GDM1 (cell line): Measurements from ENCODE around the gene HRNR.

Source experiments
- DNase-seq: peaks from one replicate; lab custom pipeline; 2025; lab: John Stamatoyannopoulos, UW

The HRNR gene

DNA sequence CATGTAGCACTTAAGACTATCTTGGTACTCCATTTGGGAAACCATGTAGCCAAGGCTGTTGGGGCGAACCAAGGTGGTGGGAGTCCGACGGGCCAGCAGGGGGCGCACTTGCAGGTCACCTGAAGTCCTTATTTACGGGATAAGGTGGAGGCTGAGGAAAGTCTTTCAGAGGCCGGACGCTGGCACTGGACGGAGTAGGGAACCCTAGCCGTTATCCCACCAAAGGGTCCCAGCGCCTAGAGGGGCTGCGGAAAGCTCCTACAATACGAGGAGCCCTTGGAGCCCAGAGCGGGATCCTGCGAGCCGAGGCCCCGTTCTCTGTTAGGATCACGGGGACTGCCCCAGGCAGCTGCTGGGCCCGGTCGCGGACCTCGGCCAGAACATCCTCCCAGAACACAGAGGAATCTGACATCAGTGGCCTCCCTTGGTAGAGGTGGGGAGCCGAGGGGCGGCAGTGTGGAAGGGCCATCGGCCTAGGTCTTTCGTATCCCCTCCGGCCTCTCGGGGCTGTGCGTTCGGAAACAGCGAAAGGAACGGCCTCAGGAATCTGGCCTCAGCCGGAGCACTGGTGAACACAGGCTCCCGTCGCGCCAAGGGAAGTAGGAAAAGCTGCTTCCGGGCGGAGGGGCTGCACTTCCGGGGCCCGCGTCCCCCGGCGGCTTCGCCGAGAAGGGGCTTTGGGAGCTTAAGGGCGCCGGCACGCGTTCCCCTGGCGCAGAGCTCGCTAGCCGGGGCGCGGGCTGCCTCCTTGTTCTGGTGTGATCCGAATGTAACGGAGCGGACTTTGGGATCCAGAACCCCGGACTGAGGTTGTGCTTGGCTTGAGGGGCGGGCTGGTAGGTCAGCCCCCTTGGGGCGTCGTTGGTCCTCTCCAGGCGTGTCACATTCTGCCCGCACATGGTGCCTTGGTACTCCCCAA is 35.1 kb downstream of the HRNR start:
- peak; percentile 40 for DNase-seq

DNA sequence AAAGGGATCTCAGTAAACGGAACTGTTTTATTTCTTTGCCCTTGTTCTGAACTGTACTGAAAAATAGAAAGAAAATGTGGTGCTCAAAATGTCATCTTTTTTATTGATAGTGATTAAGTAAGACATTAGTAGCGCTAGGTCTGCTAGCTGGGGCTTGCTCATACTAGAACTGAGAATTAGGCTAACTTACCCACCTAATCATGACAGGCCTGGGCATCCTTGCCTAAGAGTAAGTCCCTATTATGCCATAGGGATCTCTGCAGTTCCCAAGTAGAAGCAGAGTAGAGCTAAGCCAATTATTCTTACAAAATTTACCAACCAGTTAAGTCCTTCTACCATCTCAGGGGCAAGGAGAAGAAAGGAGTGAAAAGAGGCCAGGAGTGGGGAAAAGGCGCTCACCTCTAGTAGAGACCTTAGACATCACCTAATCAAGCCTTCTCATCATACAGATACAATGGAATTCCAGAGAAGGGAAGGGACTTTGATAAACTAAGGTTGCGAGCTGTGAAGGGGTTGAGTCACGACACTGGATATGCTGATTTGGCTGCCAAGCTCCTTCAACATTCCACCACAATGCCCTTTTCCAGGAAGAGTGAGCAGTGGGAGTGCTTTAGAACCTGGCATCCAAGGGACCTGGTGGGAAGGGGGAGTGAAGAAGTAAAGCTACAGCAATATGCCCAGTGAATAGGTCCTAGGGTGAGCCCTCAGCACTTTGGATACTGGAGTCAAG is 37.3 kb downstream of the HRNR start:
- no peak for DNase-seq

- no peak for DNase-seq
Observed at GRCh38 chr1:152185544-152186391, 38.2 kb downstream of the HRNR start.

DNA sequence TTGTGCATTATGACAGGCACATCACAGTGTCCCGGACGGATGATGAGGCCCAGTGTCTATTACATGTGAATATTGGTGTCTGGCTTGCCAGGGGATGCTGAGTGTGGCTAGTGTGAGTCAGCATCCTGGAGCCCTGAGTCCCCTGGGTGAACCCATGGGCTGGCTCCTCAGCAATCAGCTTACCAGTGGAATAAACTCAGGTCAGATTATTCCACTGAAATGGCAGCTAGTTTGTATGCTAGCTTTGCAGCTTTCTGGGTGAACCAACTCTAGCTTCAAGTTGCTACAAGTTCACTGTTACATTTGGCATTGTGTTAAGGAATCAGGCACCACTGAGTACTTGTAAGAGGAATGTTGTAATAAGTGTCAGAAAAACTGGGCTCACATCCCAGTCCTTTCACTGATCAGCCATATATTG is 41.0 kb downstream of the HRNR start:
- DNase-seq, result no peak

DNA sequence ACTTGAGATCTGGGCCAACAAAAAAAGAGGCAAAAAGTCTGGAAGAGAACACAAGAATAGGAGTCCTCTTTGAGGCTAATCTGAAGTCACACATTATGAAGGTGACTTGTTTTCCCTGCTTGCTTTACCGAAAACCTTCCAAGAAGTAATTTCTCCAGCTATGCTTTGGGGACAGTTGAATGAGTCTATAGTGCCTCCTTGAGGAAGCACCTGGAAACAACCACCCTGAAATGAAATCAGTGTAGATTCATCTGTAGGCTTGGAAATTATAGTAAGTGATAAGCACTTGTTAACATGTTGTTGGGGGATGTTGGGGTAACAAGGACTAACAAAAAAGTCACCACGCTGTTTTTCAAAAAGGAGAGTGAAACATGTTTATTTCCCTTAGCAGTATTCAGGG is 41.6 kb downstream of the HRNR start:
- DNase-seq, result peak; percentile 2

DNA sequence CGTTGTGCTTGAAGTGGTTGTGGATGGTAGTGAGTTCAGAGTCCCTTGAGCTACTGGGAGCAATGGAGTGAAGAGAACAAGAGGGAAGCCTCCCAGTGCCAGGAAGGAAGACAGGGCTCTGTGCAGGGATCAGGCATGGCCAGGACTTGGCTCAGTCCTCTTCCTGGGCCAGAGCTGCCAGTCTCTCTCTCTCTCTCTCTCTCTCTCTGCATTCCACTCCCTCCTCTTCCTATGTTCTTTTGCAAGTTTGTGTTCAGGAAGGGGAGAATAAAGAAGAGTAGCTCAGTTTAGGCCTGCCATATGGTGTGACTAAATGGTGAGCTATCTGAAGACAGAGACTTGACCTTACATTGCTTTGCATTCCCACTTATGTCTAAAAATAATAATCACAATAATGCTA is 44.4 kb downstream of the HRNR start:
- DNase-seq, result no peak

DNA sequence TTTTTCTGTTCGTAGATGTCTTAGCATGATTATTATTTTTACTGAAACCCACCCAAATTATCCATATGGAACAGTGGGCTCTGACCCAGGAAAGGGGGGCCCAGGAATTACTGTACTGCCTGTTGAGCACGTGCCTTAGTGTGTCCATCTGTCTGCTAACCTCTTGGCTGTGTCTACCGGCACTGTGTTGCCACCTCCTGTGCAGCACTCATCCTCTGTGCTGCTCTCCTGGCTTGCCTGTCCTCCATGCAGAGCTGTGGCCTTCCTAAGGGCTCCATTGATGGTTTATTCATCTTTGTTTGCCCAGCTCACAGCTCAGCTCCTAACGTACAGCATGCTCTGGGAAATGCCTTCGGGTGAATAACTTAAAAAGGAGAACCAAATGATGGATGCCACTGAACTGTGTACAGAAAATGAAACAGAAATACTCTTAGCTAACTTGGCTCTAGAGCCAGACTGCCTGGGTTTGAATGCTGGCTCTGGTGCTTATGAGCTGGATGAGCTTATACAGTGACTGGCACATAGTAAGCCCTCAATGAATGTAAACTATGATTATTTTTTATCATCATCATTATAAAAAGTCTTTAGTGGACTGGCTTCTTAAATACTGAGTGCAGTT is 53.6 kb downstream of the HRNR start:
- DNase-seq, result no peak

DNA sequence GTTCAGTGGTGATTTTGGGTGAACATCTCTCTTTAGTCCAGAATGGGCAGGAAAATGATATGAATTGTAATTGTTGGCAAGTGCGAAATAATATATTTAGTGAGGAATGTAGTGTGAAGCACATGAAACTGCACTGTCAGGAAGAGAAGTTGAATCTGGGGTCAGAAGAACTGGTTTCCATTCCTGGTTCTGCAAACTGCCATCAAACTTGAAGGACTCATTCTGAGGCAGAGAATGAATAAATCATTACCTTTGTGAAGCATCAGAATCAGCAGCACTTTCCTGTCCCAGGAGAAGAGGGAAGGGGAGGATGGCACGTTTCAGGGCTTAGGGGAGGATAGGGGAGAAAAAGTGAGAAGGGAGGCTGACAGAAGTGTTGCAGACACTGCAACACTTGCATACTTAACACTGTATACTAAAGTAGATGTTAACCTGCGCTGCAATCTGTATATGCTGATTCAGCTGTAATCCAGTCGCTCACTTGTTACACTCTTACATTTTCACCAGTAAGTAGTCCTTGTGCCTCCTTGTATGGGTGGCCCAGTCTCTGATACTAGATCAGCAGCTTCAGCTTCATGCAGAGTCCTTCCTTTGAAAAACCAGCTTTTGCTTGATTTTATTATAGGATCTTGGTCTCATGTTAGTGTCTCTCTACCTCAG is 54.5 kb downstream of the HRNR start:
- DNase-seq, result no peak

DNA sequence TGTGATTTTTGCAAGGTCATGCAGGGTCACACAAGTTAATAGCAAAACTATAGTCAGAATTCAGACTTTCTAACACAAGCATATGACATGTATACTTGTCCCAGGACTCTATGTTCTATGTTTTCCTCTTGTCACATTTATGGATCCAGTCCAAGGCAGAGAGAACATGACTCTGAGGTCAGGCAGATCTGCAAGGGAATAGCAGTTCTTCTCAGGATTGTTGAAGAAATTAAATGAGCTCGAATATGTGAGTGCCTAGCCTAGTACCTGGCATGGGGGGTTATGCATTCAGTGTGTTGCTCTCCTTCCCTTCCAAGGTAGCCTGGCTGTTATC is 55.5 kb downstream of the HRNR start:
- no peak for DNase-seq

DNA sequence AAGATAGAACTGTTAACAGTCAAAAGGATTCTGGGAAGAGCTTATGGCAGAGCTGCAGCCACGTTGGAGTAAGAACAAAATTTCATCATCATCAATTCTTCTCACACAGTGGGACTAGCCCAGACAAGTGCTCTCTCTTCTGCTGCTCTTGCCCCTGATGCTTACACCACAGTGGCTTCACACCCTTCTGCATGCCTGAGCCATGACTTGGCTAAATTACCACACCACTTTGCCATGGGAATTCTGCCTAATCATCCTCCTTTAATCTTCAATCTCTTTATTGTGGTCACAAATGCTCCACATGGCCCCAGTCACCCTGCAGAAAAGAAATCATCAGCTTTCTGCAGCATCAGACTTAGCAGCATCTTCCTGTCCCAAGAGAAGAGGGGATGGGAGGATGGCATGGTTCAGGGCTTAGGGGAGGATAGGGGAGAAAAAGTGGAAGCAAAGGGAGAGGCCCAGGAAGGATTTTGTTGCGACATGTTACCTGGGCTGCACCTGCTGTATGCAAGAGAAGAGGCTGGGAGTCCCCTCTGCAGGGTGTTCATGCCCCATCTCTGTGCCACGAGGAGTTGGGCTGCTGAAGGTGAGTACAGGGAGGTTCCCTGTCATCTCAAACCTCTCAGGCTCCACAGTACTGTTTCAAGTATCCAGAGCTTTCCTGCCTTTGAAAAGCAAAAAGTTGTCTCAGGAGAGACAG is 56.0 kb downstream of the HRNR start:
- DNase-seq, result peak; percentile 37

DNA sequence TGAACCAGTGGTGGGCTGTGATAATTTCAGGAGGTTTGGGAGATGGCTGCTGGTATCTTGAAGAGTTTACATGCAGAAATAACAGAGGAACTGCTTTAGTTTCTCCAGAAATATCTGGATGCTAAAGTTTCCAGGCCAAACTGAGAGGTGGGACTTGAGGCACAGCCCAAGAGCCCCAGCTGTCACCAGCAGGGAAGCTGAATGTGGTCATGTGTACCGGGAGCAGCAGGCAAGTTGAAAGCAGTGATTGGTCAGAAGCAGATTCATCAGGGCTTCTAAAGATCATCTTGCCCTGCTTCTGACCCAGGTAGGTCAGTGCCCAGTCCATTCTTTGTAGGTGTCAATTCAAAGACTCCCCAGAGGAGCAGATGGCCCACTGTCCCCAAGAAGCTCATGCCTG is 57.0 kb downstream of the HRNR start:
- DNase-seq, result no peak

DNA sequence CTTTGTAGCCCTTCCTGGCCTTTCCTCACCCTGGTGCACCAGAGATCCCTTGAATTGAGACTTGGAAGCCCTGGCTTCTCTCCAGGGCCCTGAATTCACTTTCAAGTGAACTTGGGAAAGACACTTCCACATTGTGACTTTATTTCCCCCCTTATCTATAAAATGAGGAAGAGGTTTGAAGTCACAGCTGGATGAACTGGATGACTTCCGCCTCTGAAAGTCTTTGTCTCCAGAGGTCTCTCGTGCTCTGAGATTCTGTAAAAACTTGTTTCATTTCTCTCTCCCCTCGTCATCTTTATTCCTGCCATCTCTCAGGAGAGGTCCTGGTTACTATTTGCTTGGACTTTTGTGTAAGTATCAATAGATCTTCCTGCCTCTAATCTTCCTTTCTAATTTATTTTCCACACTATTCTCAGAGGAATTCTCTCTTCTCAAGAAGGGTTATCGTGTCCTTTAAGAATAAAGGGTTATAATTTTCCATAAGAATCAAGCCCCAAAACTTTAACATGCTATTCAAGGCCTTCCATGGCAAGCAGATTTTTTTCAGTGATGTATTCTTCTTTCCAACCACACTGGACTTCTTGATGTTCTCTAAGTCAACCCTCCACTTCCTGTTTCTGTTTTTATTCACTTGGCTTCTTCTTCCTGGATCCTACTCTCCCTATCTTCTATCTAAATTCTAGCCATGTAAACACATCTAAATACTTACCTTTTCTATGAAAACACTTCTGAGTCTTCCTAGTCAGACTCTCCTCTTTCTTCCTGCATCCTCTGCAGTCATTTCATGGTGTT is 58.5 kb downstream of the HRNR start:
- no peak for DNase-seq

DNA sequence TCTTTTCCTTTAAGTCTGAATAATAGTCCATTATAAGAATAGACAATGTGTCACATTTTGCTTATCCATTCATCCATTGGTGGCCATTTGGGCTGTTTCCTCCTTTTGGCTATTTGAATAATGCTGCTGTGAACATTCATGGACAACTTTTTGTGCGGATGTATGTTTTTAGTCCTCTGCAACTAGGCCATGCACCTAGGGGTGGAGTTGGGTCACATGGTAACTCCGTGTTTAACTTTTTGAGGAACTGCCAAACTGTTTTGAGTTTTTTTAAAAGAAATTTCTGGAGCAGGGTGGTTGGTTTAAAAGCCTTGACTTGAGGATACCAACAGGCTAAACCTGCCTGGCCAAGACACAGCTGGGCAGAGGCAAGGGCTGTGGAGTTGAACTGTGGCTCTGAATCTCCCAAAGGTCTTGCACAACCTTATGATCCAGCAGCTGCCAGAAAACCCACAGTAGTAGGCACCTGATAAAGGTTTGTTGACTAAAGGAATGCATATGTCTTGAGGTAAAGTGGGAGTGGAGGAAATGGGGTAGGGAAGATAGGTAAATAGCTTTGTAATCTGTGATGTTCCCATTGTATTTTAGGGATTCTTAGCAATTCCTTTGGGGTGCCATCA is 59.4 kb downstream of the HRNR start:
- no peak for DNase-seq

DNA sequence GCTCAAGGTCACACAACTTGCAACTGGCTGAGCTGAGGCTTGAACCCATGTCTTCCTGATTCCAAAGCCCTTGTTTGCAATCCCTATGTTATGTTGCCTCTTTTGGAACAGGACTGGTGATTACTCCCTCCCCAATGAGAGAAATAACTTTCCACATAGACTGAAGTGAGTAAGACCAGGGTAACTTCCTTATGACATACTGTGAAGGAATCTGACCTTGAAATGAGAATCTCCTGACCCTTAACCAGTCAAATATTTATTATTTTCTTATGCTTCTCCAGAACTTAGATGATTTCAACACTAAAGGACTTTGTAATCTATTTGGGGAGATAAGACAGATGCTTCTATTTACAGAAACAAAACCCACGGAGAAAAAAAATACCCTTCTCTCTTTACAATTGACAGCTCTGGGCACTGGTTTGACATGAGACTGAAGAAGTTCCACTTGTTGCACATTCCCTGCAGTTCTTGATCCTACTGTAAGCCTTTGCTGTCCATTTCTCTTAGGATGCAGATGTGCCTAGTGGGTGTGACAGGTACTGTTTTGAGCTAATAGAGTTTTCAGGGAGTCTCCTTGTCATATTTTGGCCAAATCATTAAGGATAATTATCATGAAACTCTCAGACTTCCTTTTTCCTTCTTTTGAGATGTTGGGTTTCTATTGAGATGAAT is 61.1 kb downstream of the HRNR start:
- DNase-seq, result no peak
